HG02943 (cell line): ENCODE results near the gene FANK1.

ENCODE experiments used
- ATAC-seq: cut with Tn5 transposase; IDR thresholded peaks from one replicate; pipeline ENCODE4 v1.9.1; 2021; ENCODE audit warnings: mild to moderate bottlenecking, low read depth, moderate library complexity; ENCODE audit not compliant: unreplicated experiment

Gene FANK1

DNA sequence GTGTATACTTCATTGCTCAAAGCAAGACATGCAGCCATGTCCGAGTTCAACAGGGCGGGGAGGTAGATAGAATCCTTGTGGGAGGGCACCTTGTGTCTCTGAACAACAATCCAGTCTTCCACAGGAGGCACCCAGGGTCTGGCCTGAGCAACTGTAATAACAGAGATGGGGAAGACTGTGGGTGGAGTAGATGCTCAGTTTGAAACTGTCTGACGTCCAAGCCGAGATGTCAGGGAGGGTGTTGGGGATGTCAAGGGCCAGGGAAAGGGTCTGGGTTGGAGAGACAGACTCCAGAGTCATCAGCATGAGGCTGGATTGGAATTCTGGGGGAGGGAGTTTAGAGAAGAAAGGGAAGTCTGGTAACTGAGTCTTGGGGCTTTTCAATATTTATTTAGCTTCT lies 88.0 kb downstream of the FANK1 start:
- ATAC-seq = no peak

GRCh38 chr10:125984865-125985495 lies 88.6 kb downstream of the FANK1 start:
- no peak for ATAC-seq

DNA sequence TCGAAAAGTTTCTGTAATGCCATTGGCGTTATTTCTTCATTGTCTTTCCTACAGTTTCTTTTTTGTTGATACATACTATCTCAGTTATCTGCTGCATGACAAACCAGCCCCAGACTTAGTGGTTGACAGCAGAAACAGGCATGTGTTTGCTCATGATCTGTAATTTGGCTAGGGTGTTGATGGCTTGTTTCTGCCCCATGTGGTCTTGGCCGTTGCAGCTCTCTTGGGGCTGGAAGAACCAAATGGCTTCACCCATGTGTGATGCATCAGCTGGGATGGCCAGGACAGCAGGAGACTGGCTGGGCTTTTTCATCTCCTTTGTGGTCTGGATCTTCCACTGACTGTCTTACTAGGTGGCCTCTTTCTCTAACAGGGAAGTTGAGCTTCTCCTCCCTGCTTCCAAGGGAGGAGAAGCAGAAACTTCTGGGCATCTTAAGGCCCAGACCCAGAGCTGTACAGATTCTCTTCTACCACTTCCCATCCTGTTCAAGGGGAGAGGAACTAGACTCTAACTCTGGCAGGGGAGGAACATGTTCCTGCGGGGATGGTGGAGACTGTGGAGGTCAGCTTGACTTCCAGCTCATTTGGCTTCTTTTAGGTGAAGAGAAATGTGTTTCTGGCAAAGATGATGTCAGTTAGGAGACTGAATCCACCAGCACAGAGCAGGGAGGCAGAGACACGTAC lies 89.3 kb downstream of the FANK1 start:
- no peak for ATAC-seq

GRCh38 chr10:125989791-125990190 lies 93.4 kb downstream of the FANK1 start:
- ATAC-seq = no peak

DNA sequence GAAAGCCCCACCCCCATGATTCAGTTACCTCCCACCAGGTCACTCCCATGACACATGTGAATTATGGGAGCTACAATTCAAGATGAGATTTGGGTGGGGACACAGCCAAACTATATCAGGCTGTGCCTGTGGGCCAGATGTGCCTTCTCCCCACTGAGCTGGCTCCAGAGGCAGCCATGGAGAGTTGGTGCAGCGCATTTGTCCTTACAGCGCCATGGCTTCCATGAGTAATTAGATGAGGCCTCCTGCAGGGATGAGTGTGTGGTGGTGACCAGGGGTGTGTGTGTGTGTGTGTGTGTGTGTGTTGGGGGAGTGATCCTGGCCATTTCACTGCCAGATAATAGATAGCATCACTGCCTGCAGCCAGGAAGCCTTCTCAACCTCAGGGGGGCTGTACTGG lies 94.6 kb downstream of the FANK1 start:
- ATAC-seq = no peak

GRCh38 chr10:125991392-125991791 lies 95.0 kb downstream of the FANK1 start:
- ATAC-seq = no peak

DNA sequence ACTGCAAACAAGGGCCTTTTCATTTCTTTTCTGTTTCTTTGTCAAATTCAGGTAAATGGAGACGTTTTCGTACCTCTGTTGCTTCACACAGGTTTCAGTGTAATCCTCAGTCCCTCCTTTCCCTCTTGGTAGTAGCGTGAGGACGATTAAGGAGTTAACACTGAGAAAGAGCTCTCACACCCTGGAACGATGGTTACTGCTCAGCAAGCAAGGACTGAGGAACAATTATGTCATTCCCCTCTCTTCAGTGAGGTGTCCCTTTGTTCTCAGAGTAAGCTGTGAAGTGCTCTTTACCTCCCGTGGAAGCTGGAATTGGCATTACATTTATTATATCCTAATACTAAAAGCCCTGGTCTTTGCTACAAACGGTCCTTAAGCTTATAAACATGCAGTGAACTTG lies 95.9 kb downstream of the FANK1 start:
- ATAC-seq = no peak

DNA sequence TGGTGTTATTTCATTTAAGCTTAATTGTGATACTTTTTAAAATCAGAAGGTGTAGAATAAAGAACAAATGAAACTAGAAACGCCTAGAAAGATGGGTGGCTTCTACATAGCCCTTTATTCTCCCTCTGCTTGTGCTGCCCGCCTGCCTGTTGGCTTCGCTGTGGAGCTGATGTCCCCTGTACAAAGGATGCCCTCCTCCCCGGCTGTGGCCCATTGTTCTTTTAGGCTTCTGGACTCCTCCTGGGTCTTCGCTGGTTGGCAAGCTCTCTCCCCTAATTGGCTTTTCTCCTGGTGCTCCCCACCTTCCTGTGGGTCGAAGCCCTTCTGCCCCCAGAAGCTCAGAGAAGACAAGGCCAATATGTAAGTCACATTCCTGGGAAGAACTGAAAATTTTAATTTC lies 98.2 kb downstream of the FANK1 start:
- ATAC-seq = no peak

GRCh38 chr10:125995726-125996304 lies 99.5 kb downstream of the FANK1 start:
- ATAC-seq = no peak

DNA sequence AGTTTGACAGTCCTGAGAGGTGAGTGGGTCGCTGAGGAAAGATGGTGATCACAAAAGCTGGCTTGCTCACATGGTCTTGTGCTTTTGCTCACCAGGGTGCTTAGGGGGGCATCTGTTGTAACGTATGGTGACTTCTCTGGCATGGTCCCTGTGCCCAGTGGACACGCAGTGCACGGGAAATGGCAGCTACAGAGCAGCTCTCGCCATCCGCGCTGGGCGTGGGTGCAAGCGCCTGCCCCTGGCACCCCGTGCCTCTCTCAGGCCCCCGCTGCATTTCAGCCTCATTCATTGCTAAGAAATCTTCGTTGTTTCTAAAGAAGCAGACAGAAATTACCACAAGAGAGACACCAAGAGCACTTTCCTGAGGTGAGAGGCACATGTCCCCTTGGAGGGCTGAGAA lies 101.2 kb downstream of the FANK1 start:
- ATAC-seq = no peak

DNA sequence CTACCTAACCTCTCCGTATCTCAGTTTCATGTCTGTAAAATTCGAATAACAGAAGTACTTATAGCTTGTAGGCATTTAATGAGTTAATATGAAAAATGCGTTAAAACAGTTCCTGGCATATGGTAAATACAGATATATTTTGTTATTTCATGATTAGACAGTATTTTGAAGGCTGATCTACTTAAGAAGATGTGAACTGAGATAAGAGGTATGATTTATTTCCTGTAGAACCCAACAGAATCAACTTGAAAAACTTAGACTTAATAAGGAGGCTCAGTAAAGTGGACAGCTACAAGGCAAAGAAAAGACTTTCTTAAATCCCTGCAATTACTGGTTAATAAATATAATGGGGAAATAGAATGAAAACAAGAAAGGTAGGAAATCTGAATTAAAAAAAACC lies 103.3 kb downstream of the FANK1 start:
- ATAC-seq = no peak

DNA sequence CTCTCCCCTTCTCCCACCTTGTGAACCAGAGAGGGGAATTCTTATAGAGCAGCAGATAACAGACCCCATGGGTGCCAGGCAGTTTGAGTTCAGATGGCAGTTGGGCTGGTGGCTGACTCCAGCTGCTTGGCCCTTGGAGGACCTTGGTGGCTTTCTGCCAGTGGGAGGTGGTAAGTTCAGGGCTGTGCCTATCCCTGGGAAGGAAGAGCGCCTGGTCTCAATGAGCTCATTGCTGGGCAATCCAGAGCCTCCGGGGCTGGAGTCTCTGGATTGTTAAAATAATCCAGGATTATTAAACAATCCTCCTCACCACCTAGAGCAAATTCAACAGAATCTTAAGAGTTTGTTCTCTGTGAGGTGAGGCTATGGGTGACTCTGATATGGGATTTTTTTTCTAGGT lies 105.2 kb downstream of the FANK1 start:
- ATAC-seq = no peak

- no peak for ATAC-seq
These were observed 108.4 kb downstream of the FANK1 start for GRCh38 chr10:126004752-126005151.

- no peak for ATAC-seq
These were observed 109.9 kb downstream of the FANK1 start for GRCh38 chr10:126006264-126006663.

- no peak for ATAC-seq
These were observed 110.5 kb downstream of the FANK1 start for GRCh38 chr10:126006906-126007305.

GRCh38 chr10:126009650-126010049 lies 113.3 kb downstream of the FANK1 start:
- no peak for ATAC-seq

DNA sequence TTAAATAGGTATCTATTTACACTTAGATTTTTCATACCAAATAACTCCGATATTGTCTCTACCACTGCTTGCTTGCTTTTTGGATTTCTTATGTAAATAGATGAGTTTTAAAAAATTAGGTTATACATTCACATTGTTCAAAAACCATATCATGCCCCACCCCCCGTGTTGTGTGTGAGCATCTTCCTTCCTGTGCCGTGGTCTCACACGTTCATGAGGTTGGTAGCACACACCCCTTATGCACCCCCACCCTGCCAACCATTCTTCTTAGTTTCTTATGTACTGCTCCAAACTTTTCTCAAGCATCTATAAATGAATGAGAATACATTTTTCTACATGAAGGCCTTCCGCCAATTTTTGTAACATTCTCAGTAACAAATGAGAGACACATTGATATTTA lies 115.6 kb downstream of the FANK1 start:
- no peak for ATAC-seq

- no peak for ATAC-seq
These were observed 116.1 kb downstream of the FANK1 start for GRCh38 chr10:126012485-126012884.

DNA sequence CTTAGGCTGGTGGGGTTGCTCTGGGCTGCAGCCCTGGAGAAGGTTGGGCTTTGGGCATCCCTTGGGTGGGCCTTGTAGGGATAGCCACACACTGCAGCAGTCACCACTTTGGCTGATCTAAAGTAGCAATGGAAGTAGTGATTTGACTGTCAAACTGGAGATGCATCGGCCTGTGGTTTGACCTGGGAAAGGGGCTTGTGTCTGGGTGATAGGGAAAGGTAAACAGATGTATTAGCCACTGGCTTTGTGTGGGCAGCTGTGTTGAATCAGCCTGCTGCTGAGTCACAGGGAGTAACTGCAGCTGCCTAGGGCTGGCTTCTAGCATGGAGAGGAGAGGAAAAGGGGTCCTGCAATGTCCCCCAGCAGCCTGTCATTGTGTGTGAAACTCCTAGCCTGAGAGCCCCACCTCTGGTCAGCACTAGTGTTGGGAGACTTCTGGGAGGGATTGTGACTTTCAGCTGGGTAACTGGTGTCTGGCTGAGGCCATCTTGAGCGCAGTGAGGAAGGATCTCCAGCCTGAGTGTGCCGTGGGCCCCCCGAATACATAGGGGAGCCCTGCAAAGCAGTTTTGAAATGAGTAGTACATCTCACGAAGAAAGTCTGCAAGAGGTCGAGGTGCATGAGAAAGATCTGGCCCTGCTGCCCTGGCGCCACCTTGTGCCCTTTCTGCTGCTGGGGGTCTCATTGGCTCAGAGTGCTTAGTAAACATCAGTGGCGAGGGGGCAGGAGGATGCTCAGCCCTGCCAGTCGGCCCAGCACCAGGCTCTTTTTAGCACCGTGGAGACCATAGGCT lies 117.3 kb downstream of the FANK1 start:
- ATAC-seq = no peak

DNA sequence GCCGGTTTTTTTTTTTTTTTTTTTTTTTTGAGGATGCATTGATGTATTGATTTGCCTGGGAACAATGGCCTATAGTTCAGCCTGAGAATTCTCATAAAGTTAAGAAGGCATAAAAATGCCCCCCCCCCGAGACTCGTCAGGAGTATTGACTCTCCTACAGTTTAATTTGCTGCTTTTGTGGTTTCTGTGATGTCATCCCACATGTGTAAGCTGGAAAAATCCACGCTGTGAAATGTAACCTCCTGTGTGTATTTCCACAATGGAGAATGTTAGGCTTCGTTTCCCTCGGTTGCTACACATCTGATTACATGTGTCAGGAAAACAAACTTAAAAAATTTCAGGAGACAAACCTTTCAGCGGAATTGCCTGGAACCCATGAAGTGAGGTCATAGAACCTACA lies 117.9 kb downstream of the FANK1 start:
- no peak for ATAC-seq

DNA sequence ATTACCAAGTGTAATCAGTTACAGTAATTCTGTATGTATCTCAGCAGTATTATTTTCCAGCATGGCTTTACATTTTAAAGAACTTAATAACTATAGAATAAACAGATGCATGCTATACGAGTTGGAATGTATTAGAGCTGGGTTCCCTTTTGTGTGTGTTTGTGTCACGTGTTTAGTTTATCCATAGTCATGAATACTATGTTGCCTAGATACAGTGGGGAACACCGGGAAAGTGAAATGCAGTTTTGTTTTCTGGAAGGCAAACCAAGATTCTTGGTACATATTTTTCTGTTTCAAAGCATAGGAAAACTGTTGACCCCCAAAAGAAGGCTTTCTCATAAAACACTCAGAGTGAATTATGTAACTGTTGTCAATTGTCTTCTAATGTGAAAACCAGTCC lies 119.0 kb downstream of the FANK1 start:
- ATAC-seq = no peak
